Measurements from ENCODE around the gene OTOF. TPM values are rescaled to one million over a fixed set of nuclear protein-coding genes. Genes with fewer than 3 reads are reported as not detected.

Gene OTOF
- polyA plus RNA-seq, 3 donors = 0.51 TPM; not detected in 2

DNA sequence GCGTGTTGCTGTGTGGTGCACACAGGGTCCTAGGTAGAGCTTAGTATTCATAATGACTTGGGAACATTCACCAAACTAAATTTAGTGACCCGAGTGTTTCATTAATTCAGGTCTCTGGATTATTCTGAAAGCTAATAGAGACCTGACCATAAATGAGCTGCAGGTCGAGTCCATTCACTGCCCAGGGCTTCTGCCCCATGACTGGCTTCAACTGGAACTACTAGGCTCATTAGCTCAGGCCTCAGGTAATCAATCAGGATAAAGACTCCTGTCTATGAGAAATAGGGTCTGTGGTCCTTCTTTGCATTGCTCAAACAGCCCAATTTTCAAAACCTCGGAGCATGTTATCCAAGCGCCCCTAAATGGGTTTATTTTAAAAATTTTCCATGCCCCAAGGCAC, 30.0 kb upstream of the OTOF start:
- WGBS (ENCODE audit: insufficient coverage) = 94% methylated on average over 2 of the region's 5 CpGs
- H3K36me3 Mint-ChIP-seq = no peaks in the 10 kb centered on the region
- TF ChIP-seq, protein P1, sequence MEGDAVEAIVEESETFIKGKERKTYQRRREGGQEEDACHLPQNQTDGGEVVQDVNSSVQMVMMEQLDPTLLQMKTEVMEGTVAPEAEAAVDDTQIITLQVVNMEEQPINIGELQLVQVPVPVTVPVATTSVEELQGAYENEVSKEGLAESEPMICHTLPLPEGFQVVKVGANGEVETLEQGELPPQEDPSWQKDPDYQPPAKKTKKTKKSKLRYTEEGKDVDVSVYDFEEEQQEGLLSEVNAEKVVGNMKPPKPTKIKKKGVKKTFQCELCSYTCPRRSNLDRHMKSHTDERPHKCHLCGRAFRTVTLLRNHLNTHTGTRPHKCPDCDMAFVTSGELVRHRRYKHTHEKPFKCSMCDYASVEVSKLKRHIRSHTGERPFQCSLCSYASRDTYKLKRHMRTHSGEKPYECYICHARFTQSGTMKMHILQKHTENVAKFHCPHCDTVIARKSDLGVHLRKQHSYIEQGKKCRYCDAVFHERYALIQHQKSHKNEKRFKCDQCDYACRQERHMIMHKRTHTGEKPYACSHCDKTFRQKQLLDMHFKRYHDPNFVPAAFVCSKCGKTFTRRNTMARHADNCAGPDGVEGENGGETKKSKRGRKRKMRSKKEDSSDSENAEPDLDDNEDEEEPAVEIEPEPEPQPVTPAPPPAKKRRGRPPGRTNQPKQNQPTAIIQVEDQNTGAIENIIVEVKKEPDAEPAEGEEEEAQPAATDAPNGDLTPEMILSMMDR (IDR thresholded peaks at IDR 0.05) = no peak
- peaks cover 8% of the 10 kb centered on the region for H3K4me1 Mint-ChIP-seq
- no peaks in the 10 kb centered on the region for H3K79me2 ChIP-seq (ENCODE audit: insufficient read depth, low read length)
- no peak overlapping the region for H2AFZ ChIP-seq (ENCODE audit: insufficient read depth, low read depth, low read length, poor library complexity, severe bottlenecking)
- H3K4me2 ChIP-seq (replicated peaks; ENCODE audit: extremely low read depth, low read length, poor library complexity, severe bottlenecking) = no peak overlapping the region
- H3K27me3 Mint-ChIP-seq (ENCODE audit: low read depth in 3 of 3) = peaks cover 3 to 17% (median 6%) of the 10 kb centered on the region in 3 donors
- H3K4me3 ChIP-seq (replicated peaks in 1 of 3; ENCODE audit: low read depth in 2 of 3, low read length in 3 of 3) = no peak overlapping the region
- no peaks in the 10 kb centered on the region for H4K20me1 ChIP-seq (ENCODE audit: insufficient read depth, low read length)
- no peak overlapping the region for H3K27ac ChIP-seq (ENCODE audit: low read depth in 1 of 2, low read length in 2 of 2)
- H3K27ac Mint-ChIP-seq = no peak overlapping the region
- H3K4me1 ChIP-seq (ENCODE audit: control insufficient read depth in 1 of 2, insufficient read depth in 2 of 2, low read length in 2 of 2) = peaks cover 9 to 12% of the 10 kb centered on the region in 2 donors
- peaks cover 0 to 2% of the 10 kb centered on the region in 2 donors for H3K27me3 ChIP-seq (ENCODE audit: control insufficient read depth in 2 of 2, insufficient read depth in 2 of 2, low read length in 2 of 2)
- H3K9me3 ChIP-seq (replicated peaks in 1 of 2; ENCODE audit: control insufficient read depth in 1 of 2, insufficient read depth in 1 of 2, low read length in 2 of 2) = no peaks in the 10 kb centered on the region
- DNase-seq = no peak
- H3K9ac ChIP-seq (ENCODE audit: insufficient read depth, low read length, poor library complexity, severe bottlenecking) = no peak overlapping the region
- no peaks in the 10 kb centered on the region for H3K9me3 Mint-ChIP-seq
- intact Hi-C loops (cut with micrococcal nuclease) = no loop called here
- no peaks in the 10 kb centered on the region for H3K36me3 ChIP-seq (replicated peaks in 1 of 2; ENCODE audit: control insufficient read depth in 1 of 2, insufficient read depth in 2 of 2, low read length in 2 of 2)
- H3K4me3 Mint-ChIP-seq = no peak overlapping the region

GRCh38 chr2:26507088-26507487, 29.2 kb upstream of the OTOF start:
- TF ChIP-seq, protein P1 (IDR thresholded peaks at IDR 0.05) = no peak
- intact Hi-C loops (cut with micrococcal nuclease) = no loop called here
- H3K9ac ChIP-seq (ENCODE audit: insufficient read depth, low read length, poor library complexity, severe bottlenecking) = no peak overlapping the region
- H3K9me3 Mint-ChIP-seq = no peaks in the 10 kb centered on the region
- H3K4me2 ChIP-seq (replicated peaks; ENCODE audit: extremely low read depth, low read length, poor library complexity, severe bottlenecking) = no peak overlapping the region
- no peak overlapping the region for H3K4me3 ChIP-seq (replicated peaks in 1 of 3; ENCODE audit: low read depth in 2 of 3, low read length in 3 of 3)
- H3K4me3 Mint-ChIP-seq = no peak overlapping the region
- peaks cover 10% of the 10 kb centered on the region for H3K4me1 Mint-ChIP-seq
- H3K36me3 ChIP-seq (replicated peaks in 1 of 2; ENCODE audit: control insufficient read depth in 1 of 2, insufficient read depth in 2 of 2, low read length in 2 of 2) = no peaks in the 10 kb centered on the region
- H3K9me3 ChIP-seq (replicated peaks in 1 of 2; ENCODE audit: control insufficient read depth in 1 of 2, insufficient read depth in 1 of 2, low read length in 2 of 2) = no peaks in the 10 kb centered on the region
- no peak overlapping the region for H3K27ac ChIP-seq (ENCODE audit: low read depth in 1 of 2, low read length in 2 of 2)
- no peak for DNase-seq
- no peaks in the 10 kb centered on the region for H3K79me2 ChIP-seq (ENCODE audit: insufficient read depth, low read length)
- H3K4me1 ChIP-seq (ENCODE audit: control insufficient read depth in 1 of 2, insufficient read depth in 2 of 2, low read length in 2 of 2) = peaks cover 9 to 15% of the 10 kb centered on the region in 2 donors
- peaks cover 0 to 2% of the 10 kb centered on the region in 2 donors for H3K27me3 ChIP-seq (ENCODE audit: control insufficient read depth in 2 of 2, insufficient read depth in 2 of 2, low read length in 2 of 2)
- no peaks in the 10 kb centered on the region for H3K36me3 Mint-ChIP-seq
- peaks cover 3 to 14% (median 5%) of the 10 kb centered on the region in 3 donors for H3K27me3 Mint-ChIP-seq (ENCODE audit: low read depth in 3 of 3)
- H2AFZ ChIP-seq (ENCODE audit: insufficient read depth, low read depth, low read length, poor library complexity, severe bottlenecking) = no peak overlapping the region
- H4K20me1 ChIP-seq (ENCODE audit: insufficient read depth, low read length) = no peaks in the 10 kb centered on the region
- H3K27ac Mint-ChIP-seq = no peak overlapping the region

Data from CD14-positive monocyte (primary cell).